HCT116 (cell line): ENCODE measurements around the gene UBE2E1. TPM values are rescaled to one million over a fixed set of nuclear protein-coding genes. Genes with fewer than 3 reads are reported as not detected.

Experiments used
- ATAC-seq: fragments of 200-7000 bp; cut with Tn5 transposase; 2 replicates; pipeline ENCODE4 v1.9.1; 2020; ENCODE audit warnings: mild to moderate bottlenecking, moderate library complexity
- BruUV-seq: library from RNA; stranded (reverse); fragments of 400-500 nt; replicated peaks from 2 replicates; lab custom pipeline; 2021; lab: Mats Ljungman, UMichigan
- CTCF ChIA-PET: fragments of 300-600 bp; sonication (Branson Sonifier 250); formaldehyde crosslinking; loops from one replicate; lab custom pipeline; 2021; ENCODE audit warnings: antibody characterized with exemption; lab: Charles Lee
- POLR2A ChIA-PET: fragments of 300-600, 350-600 bp; sonication (Branson Sonifier 250); formaldehyde crosslinking; loops from one replicate; lab custom pipeline; 2021; ENCODE audit warnings: antibody characterized with exemption; lab: Charles Lee
- RAD21 ChIA-PET, 2 experiments: fragments of 300-600 bp; sonication (Branson Sonifier 250); formaldehyde crosslinking; loops; one replicate each; lab custom pipeline; 2023; ENCODE audit warnings: low total read pairs in 2 of 2; ENCODE audit not compliant: uncharacterized antibody in 2 of 2, unreplicated experiment in 2 of 2, low non-redundant PET in 1 of 2; lab: Charles Lee
- DNase-seq: peaks from one replicate; pipeline ENCODE4 v3.0.0-alpha.2; 2010; ENCODE audit warnings: low read depth, low spot score
- H2AFZ ChIP-seq: fragments of 200-600 bp; shearing (Covaris generic), sonication (generic); 2 replicates; pipeline ENCODE4 v1.6.1; 2017; ENCODE audit warnings: low read depth, mixed run types, mixed read lengths, antibody characterized with exemption, low read length; ENCODE audit not compliant: poor library complexity, severe bottlenecking
- H3K27ac ChIP-seq: 2 replicates; pipeline ENCODE4 v1.5.1; 2012; ENCODE audit warnings: low read depth, low read length
- H3K27me3 ChIP-seq: fragments of 200-600 bp; sonication (generic); 2 replicates; pipeline ENCODE4 v1.6.1; 2016; ENCODE audit warnings: mixed run types, low read length, mixed read lengths; ENCODE audit not compliant: insufficient read depth
- H3K36me3 ChIP-seq, 2 experiments: fragments of 200-500 bp in 1 of 2; fragments of 200-600 bp in 1 of 2; sonication (Bioruptor generic) in 1 of 2; sonication (generic) in 1 of 2; 2 replicates each; pipeline versions ENCODE4 v1.5.1 to v1.6.1; 2014 to 2016; ENCODE audit warnings: low read length in 2 of 2, inconsistent platforms in 1 of 2, mixed read lengths in 1 of 2, mixed run types in 1 of 2; ENCODE audit not compliant: insufficient read depth in 2 of 2, control insufficient read depth in 1 of 2
- H3K4me1 ChIP-seq, 2 experiments: fragments of 200-600 bp in 1 of 2; sonication (generic) in 1 of 2; 2 replicates each; pipeline versions ENCODE4 v1.5.1 to v1.6.1; 2012 to 2017; ENCODE audit warnings: low read length in 2 of 2, inconsistent platforms in 1 of 2, mild to moderate bottlenecking in 1 of 2, mixed read lengths in 1 of 2, mixed run types in 1 of 2, moderate library complexity in 1 of 2; ENCODE audit not compliant: insufficient read depth in 2 of 2, control insufficient read depth in 1 of 2
- H3K4me2 ChIP-seq: fragments of 200-600 bp; sonication (generic); 2 replicates; pipeline ENCODE4 v1.6.1; 2017; ENCODE audit warnings: mixed run types, low read length, mixed read lengths
- H3K4me3 ChIP-seq, 2 experiments: fragments of 200-600 bp in 1 of 2; sonication (generic) in 1 of 2; replicated peaks in 1 of 2; 2 replicates each; pipeline ENCODE4 v1.5.1; 2011 to 2016; ENCODE audit warnings: low read length in 2 of 2, control low read depth in 1 of 2, low read depth in 1 of 2, mild to moderate bottlenecking in 1 of 2, mixed read lengths in 1 of 2, mixed run types in 1 of 2
- H3K79me2 ChIP-seq: fragments of 200-600 bp; sonication (generic); 2 replicates; pipeline ENCODE4 v1.6.1; 2017; ENCODE audit warnings: mild to moderate bottlenecking, mixed run types, low read length, moderate library complexity, mixed read lengths; ENCODE audit not compliant: insufficient read depth
- H3K9ac ChIP-seq: fragments of 200-600 bp; sonication (generic); 2 replicates; pipeline ENCODE4 v1.6.1; 2016; ENCODE audit warnings: low read length, mixed read lengths
- H3K9me2 ChIP-seq: fragments of 200-600 bp; sonication (generic), shearing (Covaris generic); 2 replicates; pipeline ENCODE4 v1.6.1; 2017; ENCODE audit warnings: mixed run types, mild to moderate bottlenecking, moderate library complexity; ENCODE audit not compliant: insufficient read depth
- H3K9me3 ChIP-seq, 2 experiments: fragments of 200-500 bp in 1 of 2; fragments of 200-600 bp in 1 of 2; sonication (Bioruptor generic) in 1 of 2; sonication (generic) in 1 of 2; 2 replicates each; pipeline ENCODE4 v1.6.1; 2014 to 2017; ENCODE audit warnings: low read length in 2 of 2, mixed read lengths in 2 of 2, inconsistent platforms in 1 of 2, low read depth in 1 of 2, mild to moderate bottlenecking in 1 of 2, mixed run types in 1 of 2, moderate library complexity in 1 of 2; ENCODE audit not compliant: control insufficient read depth in 1 of 2, insufficient read depth in 1 of 2
- H4K20me1 ChIP-seq: fragments of 200-600 bp; sonication (generic), shearing (Covaris generic); 2 replicates; pipeline ENCODE4 v1.6.1; 2017; ENCODE audit warnings: mixed run types, mild to moderate bottlenecking, moderate library complexity; ENCODE audit not compliant: insufficient read depth
- ELF1 ChIP-seq: IDR thresholded peaks from 2 replicates; pipeline ENCODE4 v1.6.1; 2012; ENCODE audit warnings: low read depth, borderline replicate concordance
- FOSL1 ChIP-seq: IDR thresholded peaks from 2 replicates; pipeline ENCODE4 v1.6.1; 2012; ENCODE audit warnings: low read depth
- JUND ChIP-seq: IDR thresholded peaks from 2 replicates; pipeline ENCODE4 v1.6.1; 2012
- POLR2AphosphoS5 ChIP-seq: IDR thresholded peaks from 2 replicates; pipeline ENCODE4 v1.6.1; 2011; ENCODE audit warnings: mild to moderate bottlenecking, low read depth, low read length, moderate library complexity
- RAD21 ChIP-seq: IDR thresholded peaks from 2 replicates; pipeline ENCODE4 v1.6.1; 2012; ENCODE audit warnings: low read depth, mild to moderate bottlenecking
- TCF7L2 ChIP-seq: IDR thresholded peaks from 2 replicates; pipeline ENCODE4 v1.7.0; 2011; ENCODE audit warnings: borderline replicate concordance, inconsistent platforms; ENCODE audit not compliant: insufficient read depth, insufficient read length; ENCODE audit errors: extremely low read depth
- ZNF274 ChIP-seq: fragments of 200-500 bp; sonication (Bioruptor generic); IDR thresholded peaks from 2 replicates; pipeline ENCODE4 v1.6.1; 2014; ENCODE audit warnings: mild to moderate bottlenecking, low read depth, low read length, inconsistent platforms
- intact Hi-C: fragments of 100-400 bp; cut with micrococcal nuclease; formaldehyde crosslinking; loops from 2 replicates; pipeline ENCODE4 v1.10.0; 2022
- total RNA-seq: library from RNA; stranded (reverse); gene quantifications from one replicate; pipeline ENCODE4 v1.2.1, GENCODE V29; 2021; ENCODE audit not compliant: unreplicated experiment
- TF ChIP-seq, protein P1 (sequence below): IDR thresholded peaks from 2 replicates; pipeline ENCODE4 v1.6.1; 2012
- TF ChIP-seq, protein P2 (sequence below): IDR thresholded peaks from 2 replicates; pipeline ENCODE4 v1.6.1; 2012; ENCODE audit warnings: low read depth
- TF ChIP-seq, protein P3 (sequence below), 3 experiments: fragments of 200-600 bp in 1 of 3; sonication (generic) in 1 of 3; IDR thresholded peaks in 2 of 3; conservative IDR thresholded peaks in 1 of 3; 2 replicates each; pipeline ENCODE4 v1.5.1; 2012 to 2017; ENCODE audit warnings: low read depth in 2 of 3, low read length in 2 of 3, antibody characterized with exemption in 1 of 3, borderline replicate concordance in 1 of 3, control low read depth in 1 of 3, mild to moderate bottlenecking in 1 of 3, mixed read lengths in 1 of 3, mixed run types in 1 of 3, moderate library complexity in 1 of 3; ENCODE audit not compliant: insufficient read depth in 1 of 3

The UBE2E1 gene
- total RNA-seq, 1 experiment from 2014 or later, result 75.1 TPM

DNA sequence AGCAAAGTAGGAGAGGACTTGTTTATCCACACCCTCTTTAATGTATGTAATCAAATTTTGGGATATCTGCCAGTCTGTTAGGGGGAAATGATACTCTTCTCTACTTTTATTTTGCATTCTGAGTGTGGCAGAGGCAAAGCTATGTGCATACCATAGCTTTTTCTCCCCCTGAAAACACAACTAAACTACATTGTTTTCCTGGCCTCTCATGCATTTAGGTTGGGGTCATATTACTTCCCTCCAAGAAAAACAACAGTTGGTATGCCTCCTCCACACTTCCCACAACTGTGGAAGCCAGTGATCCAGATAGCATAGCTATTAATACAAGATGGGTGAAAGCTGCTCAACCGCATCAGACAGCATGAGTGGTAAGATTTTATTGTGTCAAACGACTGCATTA is 118.0 kb downstream of the UBE2E1 start:
- Histone ChIP-seq H3K9me3 (no peaks in the 10 kb centered on the region), H3K79me2 (peaks cover 12% of the 10 kb centered on the region), H3K4me1 (peaks cover 12 to 15% of the 10 kb centered on the region in 2 experiments), H2AFZ (no peak overlapping the region), H3K4me3 (no peak overlapping the region), H3K9ac (no peak overlapping the region), H4K20me1 (peaks cover 19% of the 10 kb centered on the region; the same call in 1 of the 2 replicates), H3K27ac (no peak overlapping the region), H3K27me3 (no peaks in the 10 kb centered on the region), H3K4me2 (no peak overlapping the region), H3K9me2 (no peaks in the 10 kb centered on the region), H3K36me3 (peaks cover 8 to 14% of the 10 kb centered on the region in 2 experiments)
- BruUV-seq, result no TSS peak
- ChIA-PET CTCF (no interaction called here), POLR2A (no interaction called here), RAD21 (no interaction called here)
- DNase-seq (no peak), ATAC-seq (no peak)
- TF ChIP-seq ZNF274 (no peak), FOSL1 (no peak)
- TF ChIP-seq, protein P1, sequence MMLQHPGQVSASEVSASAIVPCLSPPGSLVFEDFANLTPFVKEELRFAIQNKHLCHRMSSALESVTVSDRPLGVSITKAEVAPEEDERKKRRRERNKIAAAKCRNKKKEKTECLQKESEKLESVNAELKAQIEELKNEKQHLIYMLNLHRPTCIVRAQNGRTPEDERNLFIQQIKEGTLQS, result no peak
- intact Hi-C loops, result no loop called here

DNA sequence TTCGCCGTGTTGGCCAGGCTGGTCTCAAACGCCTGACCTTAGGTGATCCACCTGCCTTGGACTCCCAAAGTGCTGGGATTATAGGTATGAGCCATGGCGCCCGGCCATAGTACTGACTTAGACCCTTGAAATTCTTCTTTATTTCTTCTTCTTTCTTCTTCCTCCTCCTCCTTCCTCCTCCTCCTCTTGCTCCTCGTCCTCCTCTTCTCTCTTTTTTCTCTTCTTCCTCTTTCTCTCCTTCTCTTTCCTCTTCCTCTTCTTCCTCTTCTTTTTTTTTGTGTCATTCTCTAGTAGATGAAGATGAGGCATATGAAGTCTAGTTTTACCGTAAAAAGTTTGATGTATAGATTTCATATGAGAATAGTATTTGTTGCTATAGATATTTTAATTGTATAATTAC is 120.5 kb downstream of the UBE2E1 start:
- Histone ChIP-seq H3K4me2 (no peak overlapping the region), H3K4me3 (no peak overlapping the region), H2AFZ (no peak overlapping the region), H3K9me2 (no peaks in the 10 kb centered on the region), H3K27me3 (no peaks in the 10 kb centered on the region), H3K9ac (no peak overlapping the region), H3K4me1 (peaks cover 13 to 16% of the 10 kb centered on the region in 2 experiments), H3K9me3 (no peaks in the 10 kb centered on the region), H3K36me3 (no peaks in the 10 kb centered on the region), H3K79me2 (no peaks in the 10 kb centered on the region), H4K20me1 (no peaks in the 10 kb centered on the region), H3K27ac (no peak overlapping the region)
- ChIA-PET CTCF (interaction anchor here (0.9 kb wide), 1 partner anchor 37 kb away, joined by 3 read pairs; no protein-coding TSS in a partner anchor), POLR2A (interaction anchor here (0.6 to 5.6 kb wide), 2 partner anchors 8 to 62 kb away, joined by 4 to 69 read pairs; partner anchors contain the start of genes NKIRAS1 and RPL15), RAD21 (no interaction called here)
- ATAC-seq (no peak), DNase-seq (no peak)
- intact Hi-C loops, result no loop called here
- no TSS peak for BruUV-seq
- TF ChIP-seq JUND (no peak), TCF7L2 (no peak), ELF1 (no peak), POLR2AphosphoS5 (no peak), RAD21 (no peak)
- TF ChIP-seq, protein P2, sequence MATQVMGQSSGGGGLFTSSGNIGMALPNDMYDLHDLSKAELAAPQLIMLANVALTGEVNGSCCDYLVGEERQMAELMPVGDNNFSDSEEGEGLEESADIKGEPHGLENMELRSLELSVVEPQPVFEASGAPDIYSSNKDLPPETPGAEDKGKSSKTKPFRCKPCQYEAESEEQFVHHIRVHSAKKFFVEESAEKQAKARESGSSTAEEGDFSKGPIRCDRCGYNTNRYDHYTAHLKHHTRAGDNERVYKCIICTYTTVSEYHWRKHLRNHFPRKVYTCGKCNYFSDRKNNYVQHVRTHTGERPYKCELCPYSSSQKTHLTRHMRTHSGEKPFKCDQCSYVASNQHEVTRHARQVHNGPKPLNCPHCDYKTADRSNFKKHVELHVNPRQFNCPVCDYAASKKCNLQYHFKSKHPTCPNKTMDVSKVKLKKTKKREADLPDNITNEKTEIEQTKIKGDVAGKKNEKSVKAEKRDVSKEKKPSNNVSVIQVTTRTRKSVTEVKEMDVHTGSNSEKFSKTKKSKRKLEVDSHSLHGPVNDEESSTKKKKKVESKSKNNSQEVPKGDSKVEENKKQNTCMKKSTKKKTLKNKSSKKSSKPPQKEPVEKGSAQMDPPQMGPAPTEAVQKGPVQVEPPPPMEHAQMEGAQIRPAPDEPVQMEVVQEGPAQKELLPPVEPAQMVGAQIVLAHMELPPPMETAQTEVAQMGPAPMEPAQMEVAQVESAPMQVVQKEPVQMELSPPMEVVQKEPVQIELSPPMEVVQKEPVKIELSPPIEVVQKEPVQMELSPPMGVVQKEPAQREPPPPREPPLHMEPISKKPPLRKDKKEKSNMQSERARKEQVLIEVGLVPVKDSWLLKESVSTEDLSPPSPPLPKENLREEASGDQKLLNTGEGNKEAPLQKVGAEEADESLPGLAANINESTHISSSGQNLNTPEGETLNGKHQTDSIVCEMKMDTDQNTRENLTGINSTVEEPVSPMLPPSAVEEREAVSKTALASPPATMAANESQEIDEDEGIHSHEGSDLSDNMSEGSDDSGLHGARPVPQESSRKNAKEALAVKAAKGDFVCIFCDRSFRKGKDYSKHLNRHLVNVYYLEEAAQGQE, result no peak
- TF ChIP-seq, protein P3, sequence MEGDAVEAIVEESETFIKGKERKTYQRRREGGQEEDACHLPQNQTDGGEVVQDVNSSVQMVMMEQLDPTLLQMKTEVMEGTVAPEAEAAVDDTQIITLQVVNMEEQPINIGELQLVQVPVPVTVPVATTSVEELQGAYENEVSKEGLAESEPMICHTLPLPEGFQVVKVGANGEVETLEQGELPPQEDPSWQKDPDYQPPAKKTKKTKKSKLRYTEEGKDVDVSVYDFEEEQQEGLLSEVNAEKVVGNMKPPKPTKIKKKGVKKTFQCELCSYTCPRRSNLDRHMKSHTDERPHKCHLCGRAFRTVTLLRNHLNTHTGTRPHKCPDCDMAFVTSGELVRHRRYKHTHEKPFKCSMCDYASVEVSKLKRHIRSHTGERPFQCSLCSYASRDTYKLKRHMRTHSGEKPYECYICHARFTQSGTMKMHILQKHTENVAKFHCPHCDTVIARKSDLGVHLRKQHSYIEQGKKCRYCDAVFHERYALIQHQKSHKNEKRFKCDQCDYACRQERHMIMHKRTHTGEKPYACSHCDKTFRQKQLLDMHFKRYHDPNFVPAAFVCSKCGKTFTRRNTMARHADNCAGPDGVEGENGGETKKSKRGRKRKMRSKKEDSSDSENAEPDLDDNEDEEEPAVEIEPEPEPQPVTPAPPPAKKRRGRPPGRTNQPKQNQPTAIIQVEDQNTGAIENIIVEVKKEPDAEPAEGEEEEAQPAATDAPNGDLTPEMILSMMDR (IDR thresholded peaks at IDR 0.05 in 2 of 3, conservative IDR thresholded peaks at IDR 0.05 in 1 of 3; ENCODE audit: borderline replicate concordance in 1 of 3, insufficient read depth in 1 of 3, low read depth in 2 of 3, low read length in 2 of 3), result no peak
- TF ChIP-seq, protein P1, result no peak
